Uterus (tissue), 4 donors: ENCODE measurements around the gene UFSP2. TPM values are rescaled to one million over a fixed set of nuclear protein-coding genes. Genes with fewer than 3 reads are reported as not detected.

ENCODE experiments used
- DNase-seq, 2 donors: peaks; one replicate each; pipeline ENCODE4 v3.0.0-alpha.2; 2019 to 2020
- H3K27ac ChIP-seq, 2 donors: fragments of 200-600 bp; sonication (generic); 1 replicate in 1 of 2; 2 replicates in 1 of 2; pipeline ENCODE4 v1.5.1; 2016 to 2018
- H3K27me3 ChIP-seq, 2 donors: fragments of 200-600 bp; sonication (generic); one replicate each; pipeline ENCODE4 v1.5.1; 2018 to 2019; ENCODE audit warnings: control low read depth in 1 of 2
- H3K36me3 ChIP-seq, 2 donors: fragments of 200-600 bp; sonication (generic); one replicate each; pipeline ENCODE4 v1.5.1; 2019; ENCODE audit warnings: control low read depth in 1 of 2
- H3K4me1 ChIP-seq, 2 donors: fragments of 200-600 bp; sonication (generic); one replicate each; pipeline ENCODE4 v1.5.1; 2018 to 2019; ENCODE audit warnings: control low read depth in 1 of 2
- H3K4me3 ChIP-seq, 2 donors: fragments of 200-600 bp; sonication (generic); 1 replicate in 1 of 2; 2 replicates in 1 of 2; pipeline ENCODE4 v1.5.1; 2018 to 2019; ENCODE audit warnings: mild to moderate bottlenecking in 1 of 2
- H3K9me3 ChIP-seq, 2 donors: fragments of 200-600 bp; sonication (generic); one replicate each; pipeline ENCODE4 v1.5.1; 2019; ENCODE audit warnings: control low read depth in 1 of 2
- POLR2A ChIP-seq, 2 donors: fragments of 450-650 bp; IDR thresholded peaks; one replicate each; pipeline ENCODE4 v1.6.1; 2016; ENCODE audit warnings: antibody characterized with exemption in 2 of 2, mild to moderate bottlenecking in 1 of 2, moderate library complexity in 1 of 2
- intact Hi-C: fragments of 100-400 bp; cut with DNase I; formaldehyde crosslinking; loops from one replicate; pipeline ENCODE4 v1.15.1; 2023; ENCODE audit warnings: low total_unique reads
- total RNA-seq, 4 donors: library from RNA; depleted of rRNA in 3 of 4; stranded (reverse); fragments of >200 nt in 3 of 4; gene quantifications; one replicate each; pipeline versions ENCODE4 v1.1.0 to v1.2.4, GENCODE V29; 2014 to 2023
- TF ChIP-seq, protein P1 (sequence below), 4 experiments: fragments of 200-600 bp in 2 of 4; fragments of 450-650 bp in 2 of 4; sonication (generic) in 2 of 4; IDR thresholded peaks; one replicate each; pipeline ENCODE4 v1.5.1; 2016 to 2019; ENCODE audit warnings: antibody characterized with exemption in 4 of 4, mild to moderate bottlenecking in 2 of 4, moderate library complexity in 1 of 4
- donor health status: DM: yes; HTN: yes; CAD: no.

Gene UFSP2
- total RNA-seq, 4 donors from 2014 or later: 18.2 to 170 (median 55.8) TPM

DNA sequence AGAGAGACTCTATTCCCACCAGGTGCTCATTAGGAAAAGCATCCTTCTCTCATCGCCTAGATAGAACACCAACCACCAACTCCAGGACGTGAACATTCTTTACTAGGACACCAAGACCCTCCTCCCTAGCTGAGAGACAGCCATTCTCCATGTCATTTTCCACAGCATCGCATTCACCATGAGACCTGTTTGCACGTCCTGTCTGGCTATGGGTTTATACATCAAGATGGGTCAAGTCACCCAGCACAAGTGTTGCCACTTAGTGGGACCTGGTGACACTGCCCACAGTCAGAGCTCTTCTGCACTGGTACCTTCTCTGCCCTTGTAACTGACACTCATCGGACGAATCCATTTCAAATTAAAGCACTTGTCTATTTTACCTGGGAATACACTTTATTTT lies 47.5 kb downstream of the UFSP2 start:
- no peaks in the 10 kb centered on the region for H3K4me1 ChIP-seq
- no peaks in the 10 kb centered on the region for H3K36me3 ChIP-seq
- intact Hi-C loops: no loop called here
- H3K4me3 ChIP-seq: no peak overlapping the region
- DNase-seq: no peak
- H3K9me3 ChIP-seq: no peaks in the 10 kb centered on the region
- no peak overlapping the region for H3K27ac ChIP-seq
- no peaks in the 10 kb centered on the region for H3K27me3 ChIP-seq
- TF ChIP-seq, protein P1, sequence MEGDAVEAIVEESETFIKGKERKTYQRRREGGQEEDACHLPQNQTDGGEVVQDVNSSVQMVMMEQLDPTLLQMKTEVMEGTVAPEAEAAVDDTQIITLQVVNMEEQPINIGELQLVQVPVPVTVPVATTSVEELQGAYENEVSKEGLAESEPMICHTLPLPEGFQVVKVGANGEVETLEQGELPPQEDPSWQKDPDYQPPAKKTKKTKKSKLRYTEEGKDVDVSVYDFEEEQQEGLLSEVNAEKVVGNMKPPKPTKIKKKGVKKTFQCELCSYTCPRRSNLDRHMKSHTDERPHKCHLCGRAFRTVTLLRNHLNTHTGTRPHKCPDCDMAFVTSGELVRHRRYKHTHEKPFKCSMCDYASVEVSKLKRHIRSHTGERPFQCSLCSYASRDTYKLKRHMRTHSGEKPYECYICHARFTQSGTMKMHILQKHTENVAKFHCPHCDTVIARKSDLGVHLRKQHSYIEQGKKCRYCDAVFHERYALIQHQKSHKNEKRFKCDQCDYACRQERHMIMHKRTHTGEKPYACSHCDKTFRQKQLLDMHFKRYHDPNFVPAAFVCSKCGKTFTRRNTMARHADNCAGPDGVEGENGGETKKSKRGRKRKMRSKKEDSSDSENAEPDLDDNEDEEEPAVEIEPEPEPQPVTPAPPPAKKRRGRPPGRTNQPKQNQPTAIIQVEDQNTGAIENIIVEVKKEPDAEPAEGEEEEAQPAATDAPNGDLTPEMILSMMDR (IDR thresholded peaks at IDR 0.05): no peak
- no peak for TF ChIP-seq POLR2A (IDR thresholded peaks at IDR 0.05)

DNA sequence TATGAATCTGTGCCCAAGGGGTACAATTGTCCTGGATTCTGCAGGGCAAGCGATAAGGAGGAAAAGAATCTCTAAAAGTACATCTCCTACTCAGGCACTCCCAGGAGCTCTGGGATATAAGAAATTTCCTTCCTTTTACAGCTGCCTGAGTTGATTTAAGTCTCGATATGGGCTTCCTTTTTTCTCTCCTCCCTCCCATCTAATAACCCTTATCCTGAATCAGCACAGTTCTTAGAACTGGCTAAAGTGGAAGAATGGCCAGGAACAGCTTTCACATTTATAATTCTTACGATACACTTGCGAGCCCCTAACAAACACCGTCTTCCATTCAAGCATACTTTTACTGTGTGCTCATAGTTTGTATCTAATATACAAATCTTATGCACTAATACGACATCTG lies 51.2 kb downstream of the UFSP2 start:
- no peaks in the 10 kb centered on the region for H3K9me3 ChIP-seq
- DNase-seq: no peak
- no peaks in the 10 kb centered on the region for H3K27me3 ChIP-seq
- H3K4me1 ChIP-seq: no peaks in the 10 kb centered on the region
- no peaks in the 10 kb centered on the region for H3K36me3 ChIP-seq
- TF ChIP-seq, protein P1 (IDR thresholded peaks at IDR 0.05): no peak
- no peak for TF ChIP-seq POLR2A (IDR thresholded peaks at IDR 0.05)
- intact Hi-C loops: no loop called here
- H3K4me3 ChIP-seq: no peak overlapping the region
- no peak overlapping the region for H3K27ac ChIP-seq

- intact Hi-C loops: no loop called here
- TF ChIP-seq, protein P1 (IDR thresholded peaks at IDR 0.05): no peak
- TF ChIP-seq POLR2A (IDR thresholded peaks at IDR 0.05): no peak
- no peaks in the 10 kb centered on the region for H3K4me1 ChIP-seq
- no peak overlapping the region for H3K4me3 ChIP-seq
- no peak for DNase-seq
- H3K36me3 ChIP-seq: no peaks in the 10 kb centered on the region
- H3K27ac ChIP-seq: no peak overlapping the region
- no peaks in the 10 kb centered on the region for H3K9me3 ChIP-seq
- no peaks in the 10 kb centered on the region for H3K27me3 ChIP-seq
These were observed 51.7 kb downstream of the UFSP2 start for GRCh38 chr4:185374027-185374426.

- intact Hi-C loops: no loop called here
- no peak overlapping the region for H3K27ac ChIP-seq
- no peaks in the 10 kb centered on the region for H3K4me1 ChIP-seq
- TF ChIP-seq POLR2A (IDR thresholded peaks at IDR 0.05): no peak
- TF ChIP-seq, protein P1 (IDR thresholded peaks at IDR 0.05): no peak
- no peaks in the 10 kb centered on the region for H3K9me3 ChIP-seq
- no peak for DNase-seq
- no peak overlapping the region for H3K4me3 ChIP-seq
- no peaks in the 10 kb centered on the region for H3K27me3 ChIP-seq
- no peaks in the 10 kb centered on the region for H3K36me3 ChIP-seq
These were observed 54.1 kb downstream of the UFSP2 start for GRCh38 chr4:185371702-185372101.

GRCh38 chr4:185370268-185370949 lies 55.4 kb downstream of the UFSP2 start:
- Histone ChIP-seq H3K4me3 (no peak overlapping the region), H3K27me3 (no peaks in the 10 kb centered on the region), H3K4me1 (no peaks in the 10 kb centered on the region), H3K27ac (no peak overlapping the region), H3K36me3 (no peaks in the 10 kb centered on the region), H3K9me3 (no peaks in the 10 kb centered on the region)
- intact Hi-C loops: no loop called here
- TF ChIP-seq, protein P1 (IDR thresholded peaks at IDR 0.05): no peak
- TF ChIP-seq POLR2A (IDR thresholded peaks at IDR 0.05): no peak
- DNase-seq: no peak
